HG02610 (cell line): ENCODE data around the gene RAPGEF5.

Experiments used
- ATAC-seq: cut with Tn5 transposase; IDR thresholded peaks from one replicate; pipeline ENCODE4 v1.9.1; 2021; ENCODE audit warnings: mild to moderate bottlenecking, moderate library complexity; ENCODE audit not compliant: unreplicated experiment

The RAPGEF5 gene

DNA sequence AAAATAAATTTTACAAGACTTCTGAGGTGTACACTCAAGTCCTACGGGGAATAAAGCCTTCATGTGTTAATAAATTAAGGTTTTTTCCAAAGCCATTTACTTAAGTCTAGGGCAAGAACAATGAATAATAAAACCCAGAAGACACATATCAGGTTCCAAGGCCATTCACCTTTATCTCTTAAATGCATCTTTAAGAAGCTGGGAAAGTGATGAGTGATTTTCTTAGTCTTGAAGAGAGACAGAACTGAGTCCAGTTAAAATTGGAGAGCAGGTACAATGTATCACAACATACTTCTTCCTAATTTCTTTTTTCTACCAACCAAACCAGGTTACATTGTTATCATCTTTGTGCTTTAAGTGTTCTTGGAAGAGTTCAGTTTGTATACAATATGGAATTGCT, 189.5 kb downstream of the RAPGEF5 start:
- no peak for ATAC-seq

GRCh38 chr7:22166928-22167327, 190.0 kb downstream of the RAPGEF5 start:
- no peak for ATAC-seq

GRCh38 chr7:22159341-22159740, 197.6 kb downstream of the RAPGEF5 start:
- no peak for ATAC-seq

- ATAC-seq: no peak
These were observed 199.4 kb downstream of the RAPGEF5 start for GRCh38 chr7:22157552-22157951.

DNA sequence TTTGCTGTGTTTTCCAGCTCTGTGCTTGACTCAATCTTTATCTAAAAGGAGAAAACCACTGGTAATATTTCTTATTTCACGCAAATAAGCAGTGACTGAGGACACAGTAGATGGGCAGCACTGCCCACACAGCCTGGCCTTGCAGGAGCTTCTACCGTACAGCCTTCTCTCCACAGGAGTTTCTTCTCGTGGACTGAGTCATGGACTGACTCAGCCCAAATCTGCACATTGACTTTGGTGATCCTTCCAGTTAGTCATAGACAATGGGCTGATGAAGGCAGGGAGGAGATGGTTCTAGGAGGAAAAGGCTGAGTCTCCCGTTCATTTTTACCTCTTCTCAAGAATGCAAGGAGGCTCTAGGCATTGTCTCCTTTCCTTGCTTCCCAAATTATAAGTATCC, 200.7 kb downstream of the RAPGEF5 start:
- ATAC-seq: no peak

- ATAC-seq: no peak
These were observed 202.8 kb downstream of the RAPGEF5 start for GRCh38 chr7:22154143-22154529.

- ATAC-seq: no peak
These were observed 203.4 kb downstream of the RAPGEF5 start for GRCh38 chr7:22153432-22154142.

GRCh38 chr7:22152690-22153089, 204.3 kb downstream of the RAPGEF5 start:
- no peak for ATAC-seq

DNA sequence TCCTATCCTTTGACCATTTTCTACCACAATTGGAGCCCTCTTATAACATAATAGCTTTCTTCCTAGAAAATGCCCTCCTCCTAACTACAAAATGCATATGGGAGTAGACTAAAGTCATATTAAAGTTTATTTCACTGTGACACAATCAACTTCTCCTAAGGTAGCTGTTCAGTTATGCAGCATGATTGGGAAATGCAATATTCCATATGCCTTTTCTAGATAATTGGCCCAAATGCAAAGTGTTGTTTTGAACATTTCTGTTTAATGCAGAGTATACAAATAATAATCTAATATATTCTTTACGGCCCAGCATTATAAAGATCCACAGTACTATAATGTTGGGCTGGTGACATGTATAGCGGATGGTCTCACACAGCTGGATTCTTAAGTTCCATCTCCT, 205.1 kb downstream of the RAPGEF5 start:
- no peak for ATAC-seq

DNA sequence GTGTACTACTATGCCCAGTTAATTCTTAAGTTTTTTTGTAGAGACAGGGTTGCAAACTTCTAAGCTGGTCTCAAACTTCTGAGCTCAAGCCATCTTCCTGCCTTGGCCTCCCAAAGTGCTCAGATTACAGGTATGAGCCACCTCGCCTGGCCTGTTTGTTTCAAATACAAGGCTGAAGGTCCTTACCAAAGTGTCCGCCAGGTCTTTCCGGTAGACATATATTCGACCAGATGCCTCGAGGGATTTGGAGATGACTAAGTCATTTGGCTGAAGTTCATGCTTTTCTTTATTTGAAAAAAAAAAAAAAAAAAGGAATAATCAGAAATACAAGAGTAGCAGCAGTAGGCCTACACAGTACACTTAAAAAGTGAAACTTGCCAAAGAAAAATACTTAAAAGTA, 206.7 kb downstream of the RAPGEF5 start:
- ATAC-seq: no peak

GRCh38 chr7:22147868-22148267, 209.1 kb downstream of the RAPGEF5 start:
- no peak for ATAC-seq

- no peak for ATAC-seq
These were observed 209.9 kb downstream of the RAPGEF5 start for GRCh38 chr7:22146961-22147512.

GRCh38 chr7:22144950-22145349, 212.0 kb downstream of the RAPGEF5 start:
- ATAC-seq: no peak

GRCh38 chr7:22143491-22143890, 213.5 kb downstream of the RAPGEF5 start:
- ATAC-seq: no peak

GRCh38 chr7:22142572-22142971, 214.4 kb downstream of the RAPGEF5 start:
- ATAC-seq: no peak

- ATAC-seq: no peak
These were observed 215.6 kb downstream of the RAPGEF5 start for GRCh38 chr7:22141355-22141754.

- no peak for ATAC-seq
These were observed 216.4 kb downstream of the RAPGEF5 start for GRCh38 chr7:22140578-22140977.

GRCh38 chr7:22138886-22139285, 218.1 kb downstream of the RAPGEF5 start:
- ATAC-seq: no peak

GRCh38 chr7:22138106-22138505, 218.8 kb downstream of the RAPGEF5 start:
- no peak for ATAC-seq

GRCh38 chr7:22137466-22137865, 219.5 kb downstream of the RAPGEF5 start:
- no peak for ATAC-seq

GRCh38 chr7:22137026-22137425, 219.9 kb downstream of the RAPGEF5 start:
- no peak for ATAC-seq

GRCh38 chr7:22129819-22130580, 227.0 kb downstream of the RAPGEF5 start:
- ATAC-seq: no peak
